SK-N-SH (cell line): ENCODE data around the gene OR2B2.

ENCODE experiments used
- CTCF ChIP-seq: fragments of 200-600 bp; sonication (generic); IDR thresholded peaks from 2 replicates; pipeline ENCODE4 v1.6.1; 2017; ENCODE audit warnings: antibody characterized with exemption, mild to moderate bottlenecking, moderate library complexity
- EP300 ChIP-seq, 2 experiments: IDR thresholded peaks; 2 replicates each; pipeline versions ENCODE4 v1.4.0 to v1.6.1; 2012; ENCODE audit warnings: borderline replicate concordance in 1 of 2, low read depth in 1 of 2, low read length in 1 of 2
- JUND ChIP-seq: IDR thresholded peaks from 2 replicates; pipeline ENCODE4 v1.4.0; 2012
- RFX5 ChIP-seq: IDR thresholded peaks from 2 replicates; pipeline ENCODE4 v1.6.1; 2012; ENCODE audit warnings: mild to moderate bottlenecking, improper control_type of control experiment, low read length
- TAF1 ChIP-seq: IDR thresholded peaks from 2 replicates; pipeline ENCODE4 v1.6.1; 2012; ENCODE audit warnings: low read depth, mild to moderate bottlenecking, low read length, moderate library complexity, borderline replicate concordance
- TF ChIP-seq, protein P1 (sequence below): IDR thresholded peaks from 2 replicates; pipeline ENCODE4 v1.4.0; 2012; ENCODE audit warnings: low read depth

DNA sequence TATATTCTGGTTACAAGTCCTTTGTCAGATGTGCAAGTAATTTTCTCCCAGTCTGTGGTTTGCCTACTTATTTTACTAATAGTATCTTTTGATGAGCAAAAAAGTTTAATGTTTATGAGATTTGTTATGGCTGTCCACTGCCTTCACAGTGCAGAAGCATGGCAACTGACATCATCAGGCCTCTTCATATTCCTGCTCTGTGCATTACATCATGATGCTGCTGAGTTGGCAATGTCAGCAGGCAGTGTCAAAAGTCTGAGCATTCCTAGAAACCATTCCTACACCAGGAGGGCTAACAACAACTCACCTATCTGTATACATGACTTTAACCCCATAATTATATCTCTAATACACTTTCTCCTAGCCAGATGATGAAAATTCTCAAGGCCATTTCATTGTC lies 10.8 kb upstream of the OR2B2 start:
- no peak for TF ChIP-seq JUND
- no peak for TF ChIP-seq CTCF
- no peak for TF ChIP-seq RFX5
- no peak for TF ChIP-seq TAF1
- no peak for TF ChIP-seq EP300 (IDR thresholded peaks at IDR 0.05; ENCODE audit: borderline replicate concordance in 1 of 2, low read depth in 1 of 2, low read length in 1 of 2)
- TF ChIP-seq, protein P1, sequence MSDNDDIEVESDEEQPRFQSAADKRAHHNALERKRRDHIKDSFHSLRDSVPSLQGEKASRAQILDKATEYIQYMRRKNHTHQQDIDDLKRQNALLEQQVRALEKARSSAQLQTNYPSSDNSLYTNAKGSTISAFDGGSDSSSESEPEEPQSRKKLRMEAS: no peak
